Right lobe of liver (tissue), 4 donors: ENCODE results near the gene ST6GALNAC1.

ENCODE experiments used
- POLR2A ChIP-seq: fragments of 450-650 bp; IDR thresholded peaks from one replicate; pipeline ENCODE4 v1.6.1; 2017; ENCODE audit warnings: antibody characterized with exemption, mild to moderate bottlenecking
- TF ChIP-seq, protein P1 (sequence below), 4 donors: fragments of 200-600 bp in 3 of 4; fragments of 450-650 bp in 1 of 4; IDR thresholded peaks; one replicate each; pipeline versions ENCODE4 v1.5.1 to v1.8.0; 2016 to 2022; ENCODE audit warnings: antibody characterized with exemption in 4 of 4, mild to moderate bottlenecking in 2 of 4
- donor health status: DM: no; HTN: no; CAD: no.
- donor health status: DM: no; HTN: no; CAD: no.
- donor health status: DM: no; HTN: yes; CAD: no.

- TF ChIP-seq, protein P1, sequence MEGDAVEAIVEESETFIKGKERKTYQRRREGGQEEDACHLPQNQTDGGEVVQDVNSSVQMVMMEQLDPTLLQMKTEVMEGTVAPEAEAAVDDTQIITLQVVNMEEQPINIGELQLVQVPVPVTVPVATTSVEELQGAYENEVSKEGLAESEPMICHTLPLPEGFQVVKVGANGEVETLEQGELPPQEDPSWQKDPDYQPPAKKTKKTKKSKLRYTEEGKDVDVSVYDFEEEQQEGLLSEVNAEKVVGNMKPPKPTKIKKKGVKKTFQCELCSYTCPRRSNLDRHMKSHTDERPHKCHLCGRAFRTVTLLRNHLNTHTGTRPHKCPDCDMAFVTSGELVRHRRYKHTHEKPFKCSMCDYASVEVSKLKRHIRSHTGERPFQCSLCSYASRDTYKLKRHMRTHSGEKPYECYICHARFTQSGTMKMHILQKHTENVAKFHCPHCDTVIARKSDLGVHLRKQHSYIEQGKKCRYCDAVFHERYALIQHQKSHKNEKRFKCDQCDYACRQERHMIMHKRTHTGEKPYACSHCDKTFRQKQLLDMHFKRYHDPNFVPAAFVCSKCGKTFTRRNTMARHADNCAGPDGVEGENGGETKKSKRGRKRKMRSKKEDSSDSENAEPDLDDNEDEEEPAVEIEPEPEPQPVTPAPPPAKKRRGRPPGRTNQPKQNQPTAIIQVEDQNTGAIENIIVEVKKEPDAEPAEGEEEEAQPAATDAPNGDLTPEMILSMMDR (IDR thresholded peaks at IDR 0.05), result no peak
- no peak for TF ChIP-seq POLR2A
Measured at GRCh38 chr17:76599694-76600460, 43.7 kb downstream of the ST6GALNAC1 start.
